Bronchial epithelial cell (primary cell): ENCODE data around the gene PUM1. TPM values are rescaled to one million over a fixed set of nuclear protein-coding genes. Genes with fewer than 3 reads are reported as not detected.

ENCODE experiments used
- DNase-seq: peaks from one replicate; pipeline ENCODE4 v3.0.0-alpha.2; 2010; ENCODE audit warnings: low read depth
- FAIRE-seq: peaks from 2 replicates; lab custom pipeline; 2011; peaks lifted over from hg19 to GRCh38; lab: Jason Lieb, UNC
- H3K27me3 ChIP-seq: 2 replicates; pipeline ENCODE4 v1.5.1; 2011; ENCODE audit warnings: low read length; ENCODE audit not compliant: control insufficient read depth, insufficient read depth
- H3K36me3 ChIP-seq: 2 replicates; pipeline ENCODE4 v1.5.1; 2011; ENCODE audit warnings: low read length; ENCODE audit not compliant: control insufficient read depth, insufficient read depth
- H3K4me3 ChIP-seq: 2 replicates; pipeline ENCODE4 v1.5.1; 2011; ENCODE audit warnings: mild to moderate bottlenecking, low read depth, low read length, control low read depth
- CTCF ChIP-seq: IDR thresholded peaks from 2 replicates; pipeline ENCODE4 v1.5.1; 2011; ENCODE audit warnings: mild to moderate bottlenecking, moderate library complexity, low read length, control low read depth, inconsistent platforms; ENCODE audit not compliant: insufficient read depth, severe bottlenecking
- total RNA-seq: library from RNA; depleted of rRNA; stranded (reverse); fragments of >200 nt; gene quantifications from 2 replicates; pipeline ENCODE4 v1.2.1, GENCODE V29; 2014

The PUM1 gene
- total RNA-seq, 1 donor from 2014 or later = 38.7 TPM

GRCh38 chr1:30995990-30996612, 69.4 kb downstream of the PUM1 start:
- H3K36me3 ChIP-seq = peaks cover 14% of the 10 kb centered on the region
- no peak for FAIRE-seq
- no peak for TF ChIP-seq CTCF

GRCh38 chr1:30991862-30992606, 73.5 kb downstream of the PUM1 start:
- H3K4me3 ChIP-seq = no peak overlapping the region
- no peak for FAIRE-seq

More at GRCh38 chr1:30995990-30996612, 69.4 kb downstream of the PUM1 start:
- Histone ChIP-seq H3K27me3 (no peaks in the 10 kb centered on the region), H3K4me3 (no peak overlapping the region)
- no peak for DNase-seq

GRCh38 chr1:30990591-30990990, 74.9 kb downstream of the PUM1 start:
- no peak for TF ChIP-seq CTCF
- Histone ChIP-seq H3K36me3 (peaks cover 11% of the 10 kb centered on the region), H3K27me3 (no peaks in the 10 kb centered on the region), H3K4me3 (no peak overlapping the region)
- FAIRE-seq = no peak
- no peak for DNase-seq

More at GRCh38 chr1:30991862-30992606, 73.5 kb downstream of the PUM1 start:
- Histone ChIP-seq H3K36me3 (peaks cover 13% of the 10 kb centered on the region), H3K27me3 (no peaks in the 10 kb centered on the region)
- TF ChIP-seq CTCF = no peak
- DNase-seq = no peak

- Histone ChIP-seq H3K4me3 (no peak overlapping the region), H3K36me3 (peaks cover 10% of the 10 kb centered on the region), H3K27me3 (no peaks in the 10 kb centered on the region)
- FAIRE-seq (no peak), DNase-seq (peak; percentile 17)
- TF ChIP-seq CTCF = no peak
These were observed 77.5 kb downstream of the PUM1 start for GRCh38 chr1:30988045-30988444.

- H3K36me3 ChIP-seq = peaks cover 5% of the 10 kb centered on the region
These were observed 78.8 kb downstream of the PUM1 start for GRCh38 chr1:30986755-30987154.

More at GRCh38 chr1:30986755-30987154, 78.8 kb downstream of the PUM1 start:
- DNase-seq (no peak), FAIRE-seq (no peak)
- no peak for TF ChIP-seq CTCF
- no peaks in the 10 kb centered on the region for H3K27me3 ChIP-seq
- no peak overlapping the region for H3K4me3 ChIP-seq
